Epithelial cell of proximal tubule (primary cell): ENCODE measurements around the gene PRR5L. TPM values are rescaled to one million over a fixed set of nuclear protein-coding genes. Genes with fewer than 3 reads are reported as not detected.

ENCODE experiments used
- DNase-seq: peaks from one replicate; pipeline ENCODE4 v3.0.0-alpha.2; 2011; ENCODE audit warnings: low read depth
- H3K4me3 ChIP-seq: 2 replicates; pipeline ENCODE4 v1.5.1; 2011; ENCODE audit warnings: low read depth, mild to moderate bottlenecking, low read length
- total RNA-seq: library from RNA; depleted of rRNA; stranded (reverse); fragments of >200 nt; gene quantifications from 2 replicates; pipeline ENCODE4 v1.2.3, GENCODE V29; 2015
- TF ChIP-seq, protein P1 (sequence below): conservative IDR thresholded peaks from 2 replicates; pipeline ENCODE4 v1.5.1; 2012; ENCODE audit warnings: low read depth, mild to moderate bottlenecking, low read length

The PRR5L gene
- total RNA-seq, 1 donor from 2014 or later: 5.9 TPM

DNA sequence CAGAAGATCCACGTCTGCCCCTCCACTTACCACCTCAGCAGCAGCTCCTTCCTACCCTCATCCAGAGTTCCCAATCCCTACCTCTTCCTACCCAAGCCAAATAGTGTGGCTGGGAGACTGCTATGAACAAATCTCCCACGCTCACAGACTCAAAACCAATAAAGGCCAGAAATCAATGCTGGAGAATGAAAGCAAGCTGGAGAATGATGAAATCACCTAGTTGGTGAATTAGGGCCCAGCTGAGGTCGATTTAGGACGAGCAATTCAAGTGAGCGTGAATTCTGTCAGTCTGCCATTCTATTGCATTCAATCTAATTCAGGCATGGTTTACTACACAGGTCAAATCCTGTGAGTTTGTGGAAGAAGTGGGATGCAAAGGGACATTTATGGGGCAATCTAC, 29.3 kb upstream of the PRR5L start:
- no peak for DNase-seq
- TF ChIP-seq, protein P1, sequence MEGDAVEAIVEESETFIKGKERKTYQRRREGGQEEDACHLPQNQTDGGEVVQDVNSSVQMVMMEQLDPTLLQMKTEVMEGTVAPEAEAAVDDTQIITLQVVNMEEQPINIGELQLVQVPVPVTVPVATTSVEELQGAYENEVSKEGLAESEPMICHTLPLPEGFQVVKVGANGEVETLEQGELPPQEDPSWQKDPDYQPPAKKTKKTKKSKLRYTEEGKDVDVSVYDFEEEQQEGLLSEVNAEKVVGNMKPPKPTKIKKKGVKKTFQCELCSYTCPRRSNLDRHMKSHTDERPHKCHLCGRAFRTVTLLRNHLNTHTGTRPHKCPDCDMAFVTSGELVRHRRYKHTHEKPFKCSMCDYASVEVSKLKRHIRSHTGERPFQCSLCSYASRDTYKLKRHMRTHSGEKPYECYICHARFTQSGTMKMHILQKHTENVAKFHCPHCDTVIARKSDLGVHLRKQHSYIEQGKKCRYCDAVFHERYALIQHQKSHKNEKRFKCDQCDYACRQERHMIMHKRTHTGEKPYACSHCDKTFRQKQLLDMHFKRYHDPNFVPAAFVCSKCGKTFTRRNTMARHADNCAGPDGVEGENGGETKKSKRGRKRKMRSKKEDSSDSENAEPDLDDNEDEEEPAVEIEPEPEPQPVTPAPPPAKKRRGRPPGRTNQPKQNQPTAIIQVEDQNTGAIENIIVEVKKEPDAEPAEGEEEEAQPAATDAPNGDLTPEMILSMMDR: no peak
- no peak overlapping the region for H3K4me3 ChIP-seq

GRCh38 chr11:36268337-36268985, 27.6 kb upstream of the PRR5L start:
- H3K4me3 ChIP-seq: no peak overlapping the region
- TF ChIP-seq, protein P1: no peak
- DNase-seq: no peak

DNA sequence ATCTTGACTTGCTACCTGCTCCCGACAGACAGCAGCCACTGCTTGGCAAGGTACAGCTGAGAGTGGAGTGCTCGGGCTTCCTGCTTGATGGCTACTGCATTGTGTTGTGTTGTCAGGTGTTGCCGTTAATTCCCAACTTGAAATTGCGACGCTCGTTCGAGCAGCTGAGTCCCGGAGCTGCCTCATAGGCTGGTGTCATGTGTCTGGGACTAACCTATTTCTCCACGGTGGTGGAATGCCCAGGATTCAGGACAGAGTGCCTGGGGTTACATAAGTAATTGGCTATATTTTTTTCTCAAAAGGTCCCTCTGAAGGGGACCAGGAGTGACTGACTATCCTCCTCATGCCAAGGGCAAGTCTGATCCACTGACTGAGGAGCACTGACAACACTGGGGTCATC, 25.4 kb upstream of the PRR5L start:
- H3K4me3 ChIP-seq: no peak overlapping the region
- DNase-seq: no peak
- TF ChIP-seq, protein P1: no peak

GRCh38 chr11:36271794-36272407, 24.2 kb upstream of the PRR5L start:
- H3K4me3 ChIP-seq: no peak overlapping the region
- TF ChIP-seq, protein P1: no peak
- DNase-seq: no peak

DNA sequence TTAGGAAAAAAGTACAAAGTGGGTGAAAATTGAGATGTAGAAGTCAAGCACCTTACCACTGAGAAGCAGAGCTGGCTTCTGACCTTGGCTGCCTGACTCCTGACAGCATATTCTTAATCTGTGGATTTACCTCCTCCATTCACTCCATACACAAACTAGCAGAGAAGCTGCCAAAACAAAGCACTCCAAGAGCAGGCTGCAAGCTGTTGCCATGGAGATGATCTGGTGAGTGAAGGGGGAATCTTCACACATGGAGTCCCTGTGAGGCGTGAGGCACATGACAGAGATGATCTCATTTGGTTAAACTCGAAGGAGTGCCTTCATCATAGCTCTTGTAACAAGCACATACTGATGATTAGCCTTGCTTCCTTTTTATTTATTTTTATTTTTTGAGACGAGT, 23.0 kb upstream of the PRR5L start:
- TF ChIP-seq, protein P1: no peak
- no peak overlapping the region for H3K4me3 ChIP-seq
- no peak for DNase-seq

- TF ChIP-seq, protein P1: no peak
- DNase-seq: no peak
These were observed 21.7 kb upstream of the PRR5L start for GRCh38 chr11:36274414-36274813.

More at GRCh38 chr11:36274414-36274813, 21.7 kb upstream of the PRR5L start:
- H3K4me3 ChIP-seq: no peak overlapping the region
